Epidermal melanocyte (primary cell): Measurements from ENCODE around the gene TMED10.

Experiments used
- DNase-seq: peaks from one replicate; pipeline ENCODE4 v3.0.0; 2011; ENCODE audit warnings: low spot score; ENCODE audit not compliant: insufficient read length

The TMED10 gene

GRCh38 chr14:75088566-75089373 lies 87.6 kb downstream of the TMED10 start:
- DNase-seq = no peak

DNA sequence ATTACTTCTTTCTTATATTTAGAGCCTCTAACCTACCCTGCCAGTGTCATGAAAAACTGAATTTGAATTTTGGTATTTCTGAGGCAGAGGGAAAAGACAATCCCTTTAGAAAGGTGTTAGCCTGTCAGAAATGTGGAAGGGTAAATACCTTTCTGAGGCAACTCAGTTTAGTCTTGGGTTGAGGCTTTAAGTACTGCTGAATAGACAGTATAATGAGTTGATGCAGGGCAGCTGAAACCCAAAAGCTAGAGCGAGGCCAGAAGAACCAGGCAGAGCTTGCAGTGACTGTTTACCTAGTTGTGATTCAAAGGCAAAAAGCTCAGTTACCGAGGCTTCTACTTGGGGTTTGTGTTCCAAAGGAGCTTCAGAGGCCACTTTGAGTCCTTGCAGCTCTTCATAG lies 88.3 kb downstream of the TMED10 start:
- DNase-seq = no peak

DNA sequence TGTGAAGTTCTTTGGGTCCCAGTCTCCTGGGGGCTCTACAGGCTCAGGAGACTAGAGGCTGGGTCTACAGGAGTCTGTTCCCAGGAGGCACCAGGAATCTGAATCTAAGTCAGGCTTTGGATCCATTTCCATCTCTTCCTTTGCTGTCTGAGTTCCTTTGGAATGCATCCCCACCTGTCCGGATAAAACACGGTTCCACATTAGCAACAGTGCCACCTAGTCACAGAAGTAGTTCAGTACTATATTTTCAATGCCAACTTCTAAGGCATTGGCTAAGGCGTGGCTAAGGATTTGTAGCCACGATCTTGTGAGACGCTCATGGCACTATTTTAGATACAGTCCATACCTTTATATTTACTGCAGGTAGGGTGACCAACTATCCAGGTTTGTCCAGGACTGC lies 91.9 kb downstream of the TMED10 start:
- no peak for DNase-seq

DNA sequence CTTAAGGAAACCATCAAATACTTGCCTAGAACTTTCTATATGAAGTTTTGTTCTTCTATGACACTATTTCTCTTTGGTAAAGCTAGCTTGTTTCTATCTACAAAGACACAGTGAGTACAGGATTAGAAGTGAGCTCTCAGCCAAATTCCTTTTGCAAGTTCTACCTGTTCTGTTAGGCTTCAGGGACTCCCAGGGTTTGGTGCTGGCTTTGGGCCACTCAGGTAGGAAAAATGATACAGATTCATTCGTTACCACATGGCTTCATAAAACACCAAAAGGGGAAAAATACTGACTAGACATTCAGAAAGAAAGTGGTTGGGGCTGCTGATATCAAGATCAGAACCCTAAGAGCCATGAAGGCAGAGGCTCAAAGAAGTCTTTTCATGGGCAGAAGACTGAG lies 93.1 kb downstream of the TMED10 start:
- DNase-seq = no peak

GRCh38 chr14:75081660-75082229 lies 94.7 kb downstream of the TMED10 start:
- DNase-seq = no peak
